ENCODE measurements around the gene RIPOR3.
"Not testable (repeated sequence)": the region's sequence is repeated elsewhere in the genome, so short reads cannot be mapped to it uniquely, and the experiment has no call there.

RIPOR3 gene

DNA sequence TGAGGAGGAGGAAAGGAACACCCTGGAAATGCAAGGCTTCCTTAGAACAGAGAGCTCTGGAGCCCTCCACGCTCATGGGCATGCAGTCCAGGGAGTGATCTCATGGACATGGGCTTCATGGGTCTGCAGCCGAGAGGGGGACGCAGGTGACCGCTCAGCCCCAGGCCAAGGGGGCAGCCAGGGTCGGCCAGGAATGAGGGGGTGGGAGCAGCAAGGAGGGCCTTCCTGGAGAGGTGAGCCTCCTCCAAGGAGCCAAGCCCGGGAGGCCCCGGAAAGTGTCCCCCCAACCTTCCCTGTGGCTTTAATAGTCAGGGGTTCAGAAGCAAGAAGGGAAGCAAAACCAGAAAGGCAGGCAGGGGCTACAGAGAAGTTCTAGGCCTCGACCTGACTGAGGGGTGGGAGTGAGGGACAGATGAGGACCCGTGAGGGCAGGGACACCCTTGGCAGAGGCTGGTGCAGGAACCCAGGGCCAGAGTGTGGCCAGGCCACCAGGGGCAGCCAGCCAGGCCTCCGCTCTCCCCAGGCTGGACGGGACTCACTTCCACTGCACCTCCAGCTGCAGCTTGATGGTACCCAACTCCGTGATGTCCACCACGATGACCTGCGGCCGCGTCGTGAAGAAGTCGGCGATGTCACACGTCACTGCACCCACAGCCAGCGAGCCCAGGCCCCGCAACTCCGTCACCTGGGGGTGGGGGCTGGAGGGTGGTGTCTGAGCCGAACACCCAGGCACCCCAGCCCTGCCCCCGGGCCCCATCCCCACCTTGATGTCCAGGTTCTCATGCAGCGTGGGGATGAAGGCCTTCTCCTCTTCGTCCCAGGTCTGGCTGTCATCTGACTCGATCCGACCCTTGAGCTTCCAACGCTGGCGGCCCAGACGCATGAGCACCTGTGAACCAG is 83.2 kb downstream of the RIPOR3 start:
- no peak for DNase-seq (ENCODE audit: low spot score)

DNA sequence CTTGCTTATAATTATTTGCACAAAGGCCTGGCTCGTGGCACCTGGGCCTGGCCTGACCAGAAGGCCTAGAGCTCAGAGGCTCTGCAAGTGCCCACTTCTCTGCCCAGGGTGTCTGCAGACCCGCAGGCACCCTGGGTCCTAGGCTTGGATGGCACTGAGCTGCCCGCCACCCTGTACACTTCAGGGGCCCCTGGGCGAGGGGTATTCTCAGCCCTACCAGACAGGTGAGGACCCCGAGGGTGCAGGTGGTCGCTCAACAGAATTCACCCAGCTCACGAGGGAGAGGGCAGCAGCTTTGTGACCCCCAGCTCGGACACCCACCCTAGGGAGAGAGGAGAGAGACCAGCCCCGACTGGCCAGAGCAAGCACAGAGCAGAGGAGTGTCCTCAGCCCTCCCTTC is 83.9 kb downstream of the RIPOR3 start:
- DNase-seq (ENCODE audit: low spot score) = no peak

DNA sequence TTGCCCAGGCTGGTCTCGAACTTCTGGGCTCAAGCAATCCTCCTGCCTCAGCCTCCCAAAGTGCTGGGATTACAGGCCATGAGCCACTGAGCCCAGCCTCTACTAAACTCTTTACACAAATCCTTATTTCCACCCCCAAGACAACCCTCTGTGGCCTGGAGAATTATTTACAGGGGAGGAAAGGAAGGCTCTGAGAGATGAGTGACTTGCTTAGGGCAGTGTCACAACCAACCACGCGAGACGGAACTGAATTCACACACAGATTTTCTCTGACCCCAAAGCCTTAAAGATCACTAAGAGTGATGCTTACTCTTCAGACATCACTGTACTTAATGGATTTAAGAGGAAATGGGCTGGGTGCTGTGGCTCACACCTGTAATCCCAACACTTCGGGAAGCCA is 86.2 kb downstream of the RIPOR3 start:
- no peak for DNase-seq (ENCODE audit: low spot score)

DNA sequence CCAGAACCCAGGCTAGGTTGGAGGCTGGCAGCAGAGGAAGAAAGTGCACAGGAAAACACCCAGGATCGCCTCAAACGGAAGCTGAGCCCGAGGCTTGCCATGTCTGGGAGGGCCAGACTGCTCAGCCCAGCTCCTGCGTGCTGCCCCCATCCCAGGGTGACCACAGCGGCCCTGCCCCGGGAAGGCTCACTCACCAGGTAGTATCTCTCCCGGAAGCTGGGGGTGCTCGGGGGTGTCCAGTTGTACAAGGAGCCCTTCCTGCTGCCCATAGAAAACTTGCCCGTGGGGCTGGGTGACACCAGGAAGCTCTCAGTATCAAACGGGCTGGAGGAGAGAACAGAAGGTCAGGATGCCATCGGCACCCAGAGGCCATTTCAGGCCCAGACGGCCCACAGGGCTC is 86.9 kb downstream of the RIPOR3 start:
- DNase-seq (ENCODE audit: low spot score) = no peak

GRCh38 chr20:50602432-50603088 is 88.8 kb downstream of the RIPOR3 start:
- no peak for DNase-seq (ENCODE audit: low spot score)

- DNase-seq (ENCODE audit: low spot score) = no peak
These were observed 89.6 kb downstream of the RIPOR3 start for GRCh38 chr20:50601511-50602431.

- DNase-seq (ENCODE audit: low spot score) = no peak
These were observed 91.0 kb downstream of the RIPOR3 start for GRCh38 chr20:50600281-50600895.

- DNase-seq (ENCODE audit: low spot score) = not testable (repeated sequence)
These were observed 92.6 kb downstream of the RIPOR3 start for GRCh38 chr20:50598768-50599167.

DNA sequence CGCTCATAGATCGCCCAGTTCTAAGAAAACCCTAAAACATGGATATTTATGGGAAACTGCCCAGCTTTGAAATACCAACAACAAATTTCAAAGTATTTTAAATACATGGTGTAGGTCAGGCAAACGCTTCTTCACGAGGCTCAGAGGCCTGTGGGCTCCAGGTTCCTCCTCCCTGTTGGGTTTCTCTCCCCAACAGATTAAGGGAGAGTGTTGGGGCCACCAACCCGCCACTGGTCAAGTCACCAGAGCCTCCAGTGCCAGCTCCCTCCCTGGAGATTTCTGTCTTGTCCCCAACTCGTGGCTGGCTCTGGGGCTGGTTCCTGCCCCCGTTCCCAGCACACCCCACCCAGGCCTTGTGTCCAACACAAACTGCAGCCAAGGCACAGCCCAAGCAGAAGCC is 93.3 kb downstream of the RIPOR3 start:
- no peak for DNase-seq (ENCODE audit: low spot score)

DNA sequence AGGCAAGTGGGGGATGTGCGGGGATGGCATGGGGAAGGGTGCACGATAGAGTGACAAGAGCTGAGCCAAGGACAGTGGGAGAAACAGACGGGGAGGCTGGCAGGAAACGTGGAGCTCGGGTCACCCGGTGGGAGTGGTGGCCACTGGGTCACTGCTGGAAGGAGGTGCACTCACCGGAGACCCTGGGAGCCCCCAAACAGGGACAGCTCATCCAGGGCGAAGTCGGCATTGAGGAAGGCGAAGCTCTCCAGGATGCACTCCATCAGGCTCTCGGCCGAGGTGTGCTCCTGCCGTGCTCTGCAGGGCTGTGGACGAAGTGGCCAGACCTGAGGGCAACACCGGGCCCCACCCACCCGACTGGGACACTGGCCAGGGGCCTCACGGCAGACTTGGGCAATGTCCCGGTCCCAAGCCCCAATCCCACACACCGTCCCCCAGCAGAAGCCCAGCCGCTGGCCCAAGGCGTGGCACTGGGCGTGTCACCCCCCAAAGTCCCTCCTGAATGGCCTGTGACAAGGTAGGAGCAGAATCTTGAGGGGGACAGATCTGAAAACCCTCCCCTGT is 93.9 kb downstream of the RIPOR3 start:
- DNase-seq (ENCODE audit: low spot score) = no peak

DNA sequence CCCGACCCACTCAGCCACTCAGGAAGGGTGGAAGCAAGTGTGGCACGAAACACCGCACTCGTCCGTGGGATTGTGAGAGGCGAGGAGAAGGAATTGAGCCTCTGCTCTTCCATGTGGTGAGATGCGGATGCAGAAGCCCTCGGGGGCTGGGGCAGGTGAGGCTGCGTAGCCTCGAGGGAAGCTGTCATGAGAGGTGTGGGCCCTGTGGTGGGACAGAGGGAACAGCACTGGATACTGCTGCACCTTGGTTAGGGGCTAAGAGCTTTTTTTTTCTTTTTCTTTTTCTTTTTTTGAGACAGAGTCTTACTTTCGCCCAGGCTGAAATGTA is 94.7 kb downstream of the RIPOR3 start:
- DNase-seq (ENCODE audit: low spot score) = no peak

DNA sequence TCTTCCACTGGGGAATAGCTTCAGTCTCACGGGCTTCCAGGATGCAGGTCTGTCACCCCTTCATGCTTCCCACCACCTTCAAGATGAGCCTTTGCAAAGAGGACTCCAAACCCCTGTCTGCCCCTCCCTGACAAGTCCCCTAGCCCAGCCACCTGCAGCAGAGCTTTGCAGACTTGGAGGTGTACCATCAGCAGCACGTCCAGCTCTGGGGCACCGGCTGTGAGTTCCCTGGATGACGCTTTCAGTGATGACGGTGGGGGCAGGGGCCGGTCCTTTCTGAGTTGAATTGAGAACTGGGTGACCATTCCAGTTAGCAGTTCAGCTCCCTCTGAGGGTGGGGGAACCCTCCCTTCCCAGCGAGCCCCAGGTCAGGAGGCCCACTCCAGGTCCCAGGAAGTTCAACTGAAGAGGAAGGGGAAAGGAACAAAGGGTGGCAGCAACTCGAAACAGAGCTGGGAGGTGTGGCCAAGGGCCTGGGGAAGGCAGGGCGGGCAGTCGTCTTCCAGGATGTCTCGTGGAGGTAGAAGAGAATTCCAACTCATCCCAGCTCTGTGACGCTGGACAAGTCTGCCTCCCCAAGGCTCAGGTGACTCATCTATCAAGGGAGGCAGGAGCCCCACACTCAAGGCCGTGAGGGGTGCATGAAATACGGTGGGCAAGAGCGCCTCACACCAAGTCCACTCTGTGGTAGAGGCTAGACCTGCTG is 95.2 kb downstream of the RIPOR3 start:
- no peak for DNase-seq (ENCODE audit: low spot score)

- no peak for DNase-seq (ENCODE audit: low spot score)
These were observed 95.9 kb downstream of the RIPOR3 start for GRCh38 chr20:50595433-50595895.

DNA sequence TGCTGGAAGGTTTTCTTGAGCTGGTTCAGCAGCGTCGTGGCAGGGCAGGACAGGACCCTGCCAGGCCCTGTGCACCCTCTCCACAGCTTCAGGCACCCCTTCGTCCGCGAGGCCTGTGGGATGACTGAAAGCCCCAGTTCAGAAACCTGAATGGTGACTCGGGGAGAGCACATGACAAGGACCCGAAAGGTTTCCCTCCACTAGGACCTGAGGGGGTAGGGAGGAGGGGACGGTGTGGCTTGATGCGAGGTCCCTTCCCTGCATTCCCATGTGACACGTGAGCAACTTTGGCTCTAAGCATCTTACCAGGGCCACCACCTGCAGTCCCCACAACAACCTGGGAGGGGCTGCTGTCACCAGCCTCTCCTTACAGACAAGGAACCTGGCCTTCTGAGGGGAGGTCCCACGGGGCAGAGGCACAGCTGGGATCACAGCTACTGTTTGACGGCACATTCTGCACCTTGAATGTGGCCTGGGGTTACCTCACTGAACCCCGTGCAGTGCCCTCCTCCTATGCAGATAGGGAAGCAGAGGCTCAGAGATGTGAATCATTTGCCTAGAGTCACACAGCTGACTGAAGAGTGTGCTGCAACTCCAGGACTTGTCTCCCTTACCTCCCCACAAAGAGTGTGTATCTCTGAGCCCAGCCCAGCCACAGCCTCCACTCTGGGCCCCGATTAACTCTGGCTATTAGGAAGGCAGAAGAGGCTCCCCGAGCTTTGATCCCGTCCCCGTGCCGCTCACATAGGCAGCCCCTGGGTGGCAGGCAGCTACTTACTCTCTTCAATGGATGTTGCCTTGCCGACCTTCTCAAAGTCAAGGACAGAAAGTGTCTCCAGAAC is 96.5 kb downstream of the RIPOR3 start:
- DNase-seq (ENCODE audit: low spot score) = no peak

DNA sequence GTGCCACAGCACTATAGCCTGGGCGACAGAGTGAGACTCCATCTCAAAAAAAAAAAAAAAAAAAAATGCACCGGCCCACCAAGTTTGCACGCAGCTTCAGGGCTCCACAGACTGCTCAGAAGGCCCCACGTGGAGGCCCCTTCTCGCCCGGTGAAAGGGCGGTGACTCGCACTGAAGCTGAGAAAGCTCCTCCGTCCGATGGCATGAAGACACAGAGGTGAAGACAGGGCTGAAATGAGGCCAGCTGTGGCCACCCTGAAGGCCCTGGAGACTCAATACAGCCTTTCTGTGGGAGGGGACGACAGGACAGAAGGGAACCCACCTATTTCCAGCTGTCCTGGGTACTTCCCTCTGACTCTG is 97.1 kb downstream of the RIPOR3 start:
- DNase-seq (ENCODE audit: low spot score) = no peak

DNA sequence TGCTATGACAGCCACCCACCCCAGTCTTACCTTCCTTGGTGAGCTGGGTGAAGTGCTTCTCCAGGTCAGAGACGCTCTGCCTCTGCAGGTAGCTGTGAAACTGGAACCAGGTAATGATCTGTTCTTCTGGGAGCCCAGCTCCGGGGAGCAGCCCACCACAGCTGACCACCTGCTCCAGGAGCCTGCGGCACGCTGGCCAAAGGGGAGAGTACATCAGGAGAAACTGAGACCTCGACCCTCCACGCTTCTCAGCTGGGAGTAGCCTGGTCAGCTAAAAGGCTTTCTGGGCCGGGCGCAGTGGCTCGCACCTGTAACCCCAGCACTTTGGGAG is 98.4 kb downstream of the RIPOR3 start:
- no peak for DNase-seq (ENCODE audit: low spot score)

- no peak for DNase-seq (ENCODE audit: low spot score)
These were observed 98.9 kb downstream of the RIPOR3 start for GRCh38 chr20:50592282-50593004.

GRCh38 chr20:50591233-50591852 is 100.0 kb downstream of the RIPOR3 start:
- DNase-seq (ENCODE audit: low spot score) = no peak

GRCh38 chr20:50590348-50590664 is 101.0 kb downstream of the RIPOR3 start:
- no peak for DNase-seq (ENCODE audit: low spot score)

All from LoVo (cell line).